Measurements from ENCODE around the gene RTP5. TPM values are rescaled to one million over a fixed set of nuclear protein-coding genes. Genes with fewer than 3 reads are reported as not detected.

Gene RTP5
- total RNA-seq, 2 donors from 2014 or later = not detected

DNA sequence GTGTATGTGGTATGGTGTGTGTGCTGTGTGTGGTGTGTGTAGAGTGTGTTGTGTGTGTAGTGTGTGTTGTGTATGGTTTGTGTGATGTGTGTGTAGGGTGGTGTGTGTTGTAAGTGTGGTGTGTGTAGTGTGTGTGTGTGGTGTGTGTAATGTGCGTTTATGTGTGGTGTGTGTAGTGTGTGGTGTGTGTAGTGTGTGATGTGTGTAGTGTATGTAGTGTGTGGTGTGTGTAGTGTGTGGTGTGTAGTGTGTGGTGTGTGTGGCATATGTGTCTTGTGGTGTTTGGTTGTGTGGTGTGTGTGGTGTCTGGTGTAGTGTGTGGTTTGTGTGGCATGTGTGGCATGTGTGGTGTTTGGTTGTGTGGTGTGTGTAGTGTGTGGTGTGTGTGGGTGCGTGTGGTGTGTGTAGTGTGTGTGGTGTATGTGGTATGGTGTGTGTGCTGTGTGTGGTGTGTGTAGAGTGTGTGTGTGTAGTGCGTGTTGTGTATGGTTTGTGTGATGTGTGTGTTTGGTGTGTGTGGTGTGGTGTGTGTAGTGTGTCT, 4.0 kb upstream of the RTP5 start:
- H3K4me3 Mint-ChIP-seq = no peak overlapping the region
- peaks cover 6% of the 10 kb centered on the region for H3K27me3 ChIP-seq (ENCODE audit: control insufficient read depth, insufficient read depth, low read length, poor library complexity, severe bottlenecking)
- H3K9me3 ChIP-seq (ENCODE audit: control insufficient read depth, low read length) = peaks cover 12% of the 10 kb centered on the region
- no peaks in the 10 kb centered on the region for H3K4me1 Mint-ChIP-seq
- H3K9ac ChIP-seq (ENCODE audit: extremely low read depth, low read length, poor library complexity, severe bottlenecking) = no peak overlapping the region
- DNase-seq = no peak
- H3K4me1 ChIP-seq (ENCODE audit: control insufficient read depth, insufficient read depth, low read length) = no peaks in the 10 kb centered on the region
- H3K36me3 Mint-ChIP-seq (ENCODE audit: low read depth) = no peaks in the 10 kb centered on the region
- no peak overlapping the region for H3K27ac ChIP-seq (ENCODE audit: low read depth, low read length)
- peaks cover 7% of the 10 kb centered on the region for H3K9me3 Mint-ChIP-seq
- no peak overlapping the region for H3K27ac Mint-ChIP-seq
- H3K27me3 Mint-ChIP-seq (ENCODE audit: insufficient read depth) = no peaks in the 10 kb centered on the region
- 86 to 88% methylated on average over 1 to 3 of the region's 3 CpGs for WGBS, 2 experiments (ENCODE audit: insufficient coverage in 1 of 2, insufficient read length in 1 of 2)
- TF ChIP-seq, protein P1, sequence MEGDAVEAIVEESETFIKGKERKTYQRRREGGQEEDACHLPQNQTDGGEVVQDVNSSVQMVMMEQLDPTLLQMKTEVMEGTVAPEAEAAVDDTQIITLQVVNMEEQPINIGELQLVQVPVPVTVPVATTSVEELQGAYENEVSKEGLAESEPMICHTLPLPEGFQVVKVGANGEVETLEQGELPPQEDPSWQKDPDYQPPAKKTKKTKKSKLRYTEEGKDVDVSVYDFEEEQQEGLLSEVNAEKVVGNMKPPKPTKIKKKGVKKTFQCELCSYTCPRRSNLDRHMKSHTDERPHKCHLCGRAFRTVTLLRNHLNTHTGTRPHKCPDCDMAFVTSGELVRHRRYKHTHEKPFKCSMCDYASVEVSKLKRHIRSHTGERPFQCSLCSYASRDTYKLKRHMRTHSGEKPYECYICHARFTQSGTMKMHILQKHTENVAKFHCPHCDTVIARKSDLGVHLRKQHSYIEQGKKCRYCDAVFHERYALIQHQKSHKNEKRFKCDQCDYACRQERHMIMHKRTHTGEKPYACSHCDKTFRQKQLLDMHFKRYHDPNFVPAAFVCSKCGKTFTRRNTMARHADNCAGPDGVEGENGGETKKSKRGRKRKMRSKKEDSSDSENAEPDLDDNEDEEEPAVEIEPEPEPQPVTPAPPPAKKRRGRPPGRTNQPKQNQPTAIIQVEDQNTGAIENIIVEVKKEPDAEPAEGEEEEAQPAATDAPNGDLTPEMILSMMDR (conservative IDR thresholded peaks at IDR 0.05) = no peak
- H3K36me3 ChIP-seq (ENCODE audit: control insufficient read depth, insufficient read depth, low read length) = no peaks in the 10 kb centered on the region
- no peak overlapping the region for H3K4me3 ChIP-seq (ENCODE audit: low read length)

DNA sequence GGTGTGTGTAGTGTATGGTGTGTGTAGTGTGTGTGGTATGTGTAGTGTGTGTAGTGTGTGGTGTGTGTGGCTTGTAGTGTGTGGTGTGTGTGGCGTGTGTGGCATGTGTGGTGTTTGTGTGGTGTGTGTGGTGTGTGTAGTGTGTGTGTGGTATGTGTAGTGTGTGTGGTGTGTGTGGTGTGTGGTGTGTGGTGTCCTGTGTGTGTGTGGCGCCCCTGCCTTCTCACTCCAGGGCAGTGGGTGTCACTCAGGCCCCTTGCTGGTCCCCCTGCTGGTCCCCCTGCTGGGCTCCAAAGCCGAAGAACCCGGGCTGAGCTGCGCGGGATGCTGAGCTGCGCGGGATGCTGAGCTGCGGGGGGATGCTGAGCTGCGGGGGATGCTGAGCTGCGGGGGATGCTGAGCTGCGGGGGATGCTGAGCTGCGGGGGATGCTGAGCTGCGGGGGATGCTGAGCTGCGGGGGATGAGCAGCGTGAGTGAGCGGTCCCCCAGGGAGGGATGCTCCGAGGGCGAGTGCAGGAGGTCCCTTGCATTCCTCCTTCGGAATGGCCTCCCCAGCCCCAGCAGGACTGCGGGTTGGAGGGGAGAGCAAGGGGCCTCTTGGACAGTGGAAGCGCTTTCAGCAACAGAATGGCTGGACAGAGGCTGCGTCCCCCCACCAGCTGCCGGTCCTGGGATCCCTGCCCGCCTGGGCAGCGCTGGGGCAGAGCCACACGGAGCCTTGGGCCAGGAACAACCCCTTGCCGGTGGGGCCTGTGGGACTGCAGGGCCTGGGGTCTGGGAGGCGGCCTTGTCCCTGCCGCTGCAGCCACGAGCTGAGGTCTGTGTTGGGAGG, 3.4 kb upstream of the RTP5 start:
- H3K27ac ChIP-seq (ENCODE audit: low read depth, low read length) = no peak overlapping the region
- H3K27me3 ChIP-seq (ENCODE audit: control insufficient read depth, insufficient read depth, low read length, poor library complexity, severe bottlenecking) = peaks cover 6% of the 10 kb centered on the region
- Mint-ChIP-seq H3K27ac (no peak overlapping the region), H3K4me3 (no peak overlapping the region), H3K27me3 (ENCODE audit: insufficient read depth) (no peaks in the 10 kb centered on the region), H3K36me3 (ENCODE audit: low read depth) (no peaks in the 10 kb centered on the region), H3K4me1 (no peaks in the 10 kb centered on the region), H3K9me3 (peaks cover 7% of the 10 kb centered on the region)
- H3K36me3 ChIP-seq (ENCODE audit: control insufficient read depth, insufficient read depth, low read length) = no peaks in the 10 kb centered on the region
- H3K9me3 ChIP-seq (ENCODE audit: control insufficient read depth, low read length) = peaks cover 12% of the 10 kb centered on the region
- DNase-seq = peak; percentile 83
- no peaks in the 10 kb centered on the region for H3K4me1 ChIP-seq (ENCODE audit: control insufficient read depth, insufficient read depth, low read length)
- 20 to 41% methylated on average over 3 to 30 of the region's 31 CpGs for WGBS, 2 experiments (ENCODE audit: insufficient coverage in 1 of 2, insufficient read length in 1 of 2)
- H3K9ac ChIP-seq (ENCODE audit: extremely low read depth, low read length, poor library complexity, severe bottlenecking) = no peak overlapping the region
- TF ChIP-seq, protein P1 (conservative IDR thresholded peaks at IDR 0.05) = no peak
- H3K4me3 ChIP-seq (ENCODE audit: low read length) = no peak overlapping the region

DNA sequence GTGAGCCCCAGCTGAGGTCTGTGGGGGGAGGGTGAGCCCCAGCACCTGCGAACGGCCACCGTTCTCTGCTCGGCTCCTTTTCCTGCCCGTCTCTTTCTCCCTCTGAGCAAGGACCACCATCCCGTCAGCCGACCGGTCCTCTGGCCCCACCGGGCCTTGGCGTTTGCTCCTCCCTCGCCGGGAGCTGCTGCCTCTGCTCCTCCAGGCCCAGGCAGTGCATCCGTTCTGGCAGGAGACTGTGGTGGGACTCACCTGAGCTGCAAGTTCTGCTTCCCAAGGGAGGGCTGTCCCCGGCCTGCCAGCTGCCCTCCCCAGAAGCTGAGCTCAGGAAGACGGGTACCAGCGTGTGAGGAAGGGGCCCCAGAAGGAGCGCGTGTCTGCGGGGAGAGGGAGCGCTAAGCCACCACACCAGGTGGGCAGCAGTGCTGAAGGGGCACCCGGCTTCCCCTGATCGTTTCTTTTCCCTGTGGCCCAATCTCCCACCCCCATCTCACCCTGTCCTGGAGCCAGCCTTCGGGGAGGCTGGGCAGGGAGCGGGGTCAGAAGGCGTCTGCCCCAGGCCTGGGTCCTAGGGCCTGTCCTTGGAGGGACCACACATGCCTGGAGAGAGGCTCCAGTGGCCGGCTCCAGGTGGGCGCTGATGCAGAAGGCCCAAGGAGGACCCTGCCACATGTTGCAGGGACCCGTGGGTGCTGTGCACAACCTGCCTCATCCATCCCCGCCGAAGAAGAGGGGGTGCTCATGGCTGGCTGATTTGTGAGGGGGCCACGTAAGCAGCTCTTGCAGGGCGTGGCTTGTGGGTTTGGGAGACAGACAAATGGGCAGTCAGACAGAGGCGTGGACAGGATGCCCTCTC, 2.5 kb upstream of the RTP5 start:
- peaks cover 6% of the 10 kb centered on the region for H3K27me3 ChIP-seq (ENCODE audit: control insufficient read depth, insufficient read depth, low read length, poor library complexity, severe bottlenecking)
- no peak overlapping the region for H3K9ac ChIP-seq (ENCODE audit: extremely low read depth, low read length, poor library complexity, severe bottlenecking)
- H3K4me3 ChIP-seq (ENCODE audit: low read length) = no peak overlapping the region
- Mint-ChIP-seq H3K27me3 (ENCODE audit: insufficient read depth) (no peaks in the 10 kb centered on the region), H3K36me3 (ENCODE audit: low read depth) (no peaks in the 10 kb centered on the region), H3K27ac (no peak overlapping the region), H3K4me1 (no peaks in the 10 kb centered on the region), H3K4me3 (no peak overlapping the region), H3K9me3 (peaks cover 7% of the 10 kb centered on the region)
- peaks cover 12% of the 10 kb centered on the region for H3K9me3 ChIP-seq (ENCODE audit: control insufficient read depth, low read length)
- DNase-seq = no peak
- no peak overlapping the region for H3K27ac ChIP-seq (ENCODE audit: low read depth, low read length)
- H3K4me1 ChIP-seq (ENCODE audit: control insufficient read depth, insufficient read depth, low read length) = no peaks in the 10 kb centered on the region
- WGBS, 2 experiments (ENCODE audit: insufficient coverage in 1 of 2, insufficient read length in 1 of 2) = 76 to 80% methylated on average over 27 to 33 of the region's 33 CpGs
- TF ChIP-seq, protein P1 (conservative IDR thresholded peaks at IDR 0.05) = no peak
- H3K36me3 ChIP-seq (ENCODE audit: control insufficient read depth, insufficient read depth, low read length) = no peaks in the 10 kb centered on the region

All from endodermal cell (in vitro differentiated cells).